Stimulated activated CD4-positive, alpha-beta T cell treated with anti-CD3 and anti-CD28 coated beads, TNF-alpha, amount 100 ng/mL, for 48 hours (primary cell): ENCODE data around the gene CDK10.
"Not testable (repeated sequence)": the region's sequence is repeated elsewhere in the genome, so short reads cannot be mapped to it uniquely, and the experiment has no call there.

Experiments
- DNase-seq, 3 donors: peaks; one replicate each; pipeline ENCODE4 v3.0.0-alpha.2; 2020; ENCODE audit warnings: low read depth in 3 of 3

CDK10 gene

DNA sequence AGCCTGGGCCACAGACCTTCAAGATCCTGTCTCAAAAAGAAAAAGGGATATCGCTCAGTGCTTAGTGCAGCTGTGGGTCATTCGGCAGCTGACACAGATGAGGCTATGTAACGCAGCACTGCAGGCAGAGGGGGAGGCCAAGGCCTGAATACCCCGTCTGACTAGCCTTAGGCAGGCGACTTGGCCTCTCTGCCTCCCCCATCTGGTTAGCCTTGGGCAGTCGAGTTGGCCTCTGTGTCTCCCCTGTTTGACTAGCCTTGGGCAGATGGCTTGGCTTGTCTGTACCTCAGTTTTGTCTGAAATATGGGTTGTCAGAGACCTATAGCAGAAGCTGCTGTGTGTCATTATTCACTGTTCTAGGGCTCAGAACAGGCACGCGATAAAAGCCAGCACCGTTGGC, 18.9 kb upstream of the CDK10 start:
- no peak for DNase-seq

DNA sequence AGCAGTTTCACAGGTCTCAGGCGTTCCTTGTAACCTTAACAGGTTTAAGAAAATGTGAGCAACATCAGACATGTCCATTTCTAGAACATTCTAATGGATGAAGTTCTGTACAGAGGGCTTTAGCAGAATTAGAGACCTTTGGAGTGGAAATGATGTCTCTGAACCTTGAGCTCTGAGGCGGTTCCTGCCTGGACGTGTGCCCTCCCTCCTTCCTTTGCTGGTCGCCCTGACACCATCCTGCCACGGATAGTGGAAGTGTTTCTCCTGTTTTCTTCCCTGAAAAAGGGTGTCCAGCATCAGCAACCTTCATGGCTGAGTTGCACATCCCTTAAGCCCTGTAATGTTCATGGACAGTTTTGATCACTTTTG, 17.7 kb upstream of the CDK10 start:
- no peak for DNase-seq

DNA sequence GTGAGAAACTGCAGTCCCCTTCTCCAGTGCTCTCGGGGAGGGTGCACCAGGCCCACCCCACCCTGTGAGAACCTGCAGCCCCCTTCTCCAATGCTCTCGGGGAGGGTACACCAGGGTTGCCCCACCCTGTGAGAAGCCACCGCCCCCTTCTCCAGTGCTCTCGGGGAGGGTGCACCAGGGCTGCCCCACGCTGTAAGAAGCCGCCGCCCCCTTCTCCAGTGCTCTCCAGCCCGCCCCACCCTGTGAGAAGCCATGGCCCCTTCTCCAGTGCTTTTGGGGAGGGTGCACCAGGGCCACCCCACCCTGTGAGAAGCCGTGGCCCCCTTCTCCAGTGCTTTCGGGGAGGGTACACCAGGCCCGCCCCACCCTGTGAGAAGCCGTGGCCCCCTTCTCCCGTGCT, 16.7 kb upstream of the CDK10 start:
- DNase-seq = no peak

DNA sequence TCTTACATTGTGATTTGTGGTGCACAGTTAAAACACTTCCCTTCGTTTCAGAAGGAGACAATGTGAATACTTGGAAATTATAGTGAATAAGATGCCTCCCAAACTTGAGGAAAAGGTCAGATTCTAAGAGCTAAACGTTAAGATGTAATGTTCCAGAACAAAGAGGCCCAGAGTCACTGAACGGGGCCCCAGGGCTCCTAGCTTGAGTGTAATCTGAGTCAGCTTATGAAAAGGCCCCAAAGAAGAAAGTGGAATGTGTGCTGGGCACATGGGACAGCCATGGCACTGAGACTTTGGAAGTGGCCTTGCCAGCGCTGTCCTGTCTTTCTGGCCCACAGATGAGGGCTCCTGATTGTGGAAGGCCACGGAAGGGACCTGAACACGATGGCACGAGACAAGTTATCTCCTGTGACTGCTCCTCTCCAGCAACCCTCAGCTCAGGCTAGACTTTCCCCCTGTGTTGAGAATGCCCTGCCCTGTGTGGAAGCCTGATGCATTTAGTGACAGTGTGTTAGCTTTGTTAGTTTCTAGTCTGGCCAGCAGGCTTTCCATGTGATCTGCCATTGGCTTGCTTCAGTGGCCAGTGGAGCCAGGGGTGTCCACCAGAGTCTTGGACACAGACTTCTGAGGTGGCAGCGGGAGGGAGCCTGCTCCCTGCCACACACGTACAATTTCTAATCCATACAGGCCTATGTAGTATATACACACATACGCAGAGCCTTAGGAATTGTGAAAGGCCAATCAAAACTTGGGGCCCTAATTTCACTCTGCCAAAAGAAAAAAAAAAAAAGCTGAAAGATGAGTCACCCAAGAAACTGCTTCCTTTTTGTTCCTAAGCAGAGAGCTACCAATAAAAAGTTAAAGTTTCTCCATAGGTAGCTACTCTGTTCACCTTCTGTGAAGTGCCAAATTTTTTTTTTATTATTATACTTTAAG, 15.7 kb upstream of the CDK10 start:
- no peak for DNase-seq

DNA sequence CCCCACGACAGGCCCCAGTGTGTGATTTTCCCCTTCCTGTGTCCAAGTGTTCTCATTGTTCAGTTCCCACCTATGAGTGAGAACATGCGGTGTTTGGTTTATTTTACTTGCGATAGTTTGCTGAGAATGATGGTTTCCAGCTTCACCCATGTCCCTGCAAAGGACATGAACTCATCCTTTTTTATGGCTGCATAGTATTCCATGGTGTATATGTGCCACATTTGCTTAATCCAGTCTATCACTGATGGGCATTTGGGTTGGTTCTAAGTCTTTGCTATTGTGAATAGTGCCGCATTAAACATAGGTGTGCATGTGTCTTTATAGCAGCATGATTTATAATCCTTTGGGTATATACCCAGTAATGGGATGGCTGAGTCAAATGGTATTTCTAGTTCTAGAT, 14.9 kb upstream of the CDK10 start:
- DNase-seq = not testable (repeated sequence)

DNA sequence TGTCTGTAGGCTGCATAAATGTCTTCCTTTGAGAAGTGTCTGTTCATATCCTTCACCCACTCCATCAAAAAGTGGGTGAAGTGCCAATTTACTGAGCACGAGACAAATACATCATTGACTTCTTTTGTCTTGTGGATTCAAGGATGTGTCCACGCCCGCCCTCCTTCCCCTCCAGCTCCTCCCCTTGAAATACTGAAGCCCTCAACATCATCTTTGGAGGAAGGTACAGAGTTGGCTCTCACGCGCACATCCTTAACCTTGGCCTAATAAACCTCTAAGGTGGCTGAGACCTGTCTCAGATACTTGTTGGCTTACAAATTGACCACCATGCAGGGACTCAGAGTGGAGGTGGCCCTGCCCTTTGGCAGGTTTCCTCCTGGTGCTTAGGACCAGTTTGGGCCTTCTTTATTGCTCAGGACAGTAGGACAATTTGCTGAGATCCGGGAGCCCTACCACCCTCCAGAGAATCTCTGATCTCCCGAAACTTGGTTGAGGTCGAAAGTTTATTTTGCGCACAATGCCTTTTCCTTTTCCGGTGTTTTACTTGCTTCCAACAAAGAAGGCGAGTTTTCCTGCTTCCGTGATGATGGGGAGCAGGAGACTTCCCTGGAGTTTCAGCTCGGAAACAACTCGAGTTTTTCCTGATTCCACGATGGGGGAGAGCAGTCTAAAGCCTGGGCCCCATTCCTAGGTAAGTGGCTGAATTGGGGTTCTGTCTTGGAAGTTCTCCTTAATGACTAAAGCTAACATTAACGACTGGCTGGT, 14.1 kb upstream of the CDK10 start:
- no peak for DNase-seq

DNA sequence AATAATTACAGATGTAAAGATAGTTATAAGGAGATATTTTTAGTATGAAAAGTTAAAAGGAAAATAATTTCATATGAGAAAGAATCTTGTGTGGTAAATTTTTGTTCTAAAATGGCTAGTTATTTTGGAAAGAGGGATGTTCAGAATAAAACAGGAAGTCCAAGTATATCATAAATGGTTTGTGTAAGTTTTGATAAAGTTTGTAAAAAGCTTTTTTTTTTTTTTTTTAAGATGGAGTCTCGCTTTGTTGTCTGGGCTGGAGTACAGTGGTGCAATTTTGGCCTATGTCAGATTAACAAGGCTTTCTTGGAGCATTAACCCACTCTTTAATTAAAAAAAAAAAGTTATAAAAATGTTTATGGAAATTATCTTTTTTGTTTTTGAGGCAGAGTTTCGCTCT, 8.2 kb upstream of the CDK10 start:
- DNase-seq = no peak

DNA sequence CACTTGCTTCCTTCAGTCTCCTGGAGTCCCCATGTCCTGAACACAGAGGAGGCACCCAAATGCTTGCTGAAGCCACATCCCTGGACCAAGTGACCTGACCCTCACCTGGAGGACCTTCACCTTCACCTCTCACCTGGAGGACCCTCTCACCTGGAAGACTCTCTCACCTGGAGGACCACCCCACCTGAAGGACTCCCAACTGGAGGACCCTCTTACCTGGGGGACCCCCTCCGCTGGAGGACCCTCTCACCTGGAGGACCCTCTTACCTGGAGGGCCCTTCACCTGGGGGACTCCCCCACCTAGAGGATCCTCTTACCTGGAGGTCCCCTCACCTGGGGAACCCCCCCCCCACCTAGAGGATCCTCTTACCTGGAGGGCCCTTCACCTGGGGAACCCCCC, 573 bp upstream of the CDK10 start:
- DNase-seq = no peak

DNA sequence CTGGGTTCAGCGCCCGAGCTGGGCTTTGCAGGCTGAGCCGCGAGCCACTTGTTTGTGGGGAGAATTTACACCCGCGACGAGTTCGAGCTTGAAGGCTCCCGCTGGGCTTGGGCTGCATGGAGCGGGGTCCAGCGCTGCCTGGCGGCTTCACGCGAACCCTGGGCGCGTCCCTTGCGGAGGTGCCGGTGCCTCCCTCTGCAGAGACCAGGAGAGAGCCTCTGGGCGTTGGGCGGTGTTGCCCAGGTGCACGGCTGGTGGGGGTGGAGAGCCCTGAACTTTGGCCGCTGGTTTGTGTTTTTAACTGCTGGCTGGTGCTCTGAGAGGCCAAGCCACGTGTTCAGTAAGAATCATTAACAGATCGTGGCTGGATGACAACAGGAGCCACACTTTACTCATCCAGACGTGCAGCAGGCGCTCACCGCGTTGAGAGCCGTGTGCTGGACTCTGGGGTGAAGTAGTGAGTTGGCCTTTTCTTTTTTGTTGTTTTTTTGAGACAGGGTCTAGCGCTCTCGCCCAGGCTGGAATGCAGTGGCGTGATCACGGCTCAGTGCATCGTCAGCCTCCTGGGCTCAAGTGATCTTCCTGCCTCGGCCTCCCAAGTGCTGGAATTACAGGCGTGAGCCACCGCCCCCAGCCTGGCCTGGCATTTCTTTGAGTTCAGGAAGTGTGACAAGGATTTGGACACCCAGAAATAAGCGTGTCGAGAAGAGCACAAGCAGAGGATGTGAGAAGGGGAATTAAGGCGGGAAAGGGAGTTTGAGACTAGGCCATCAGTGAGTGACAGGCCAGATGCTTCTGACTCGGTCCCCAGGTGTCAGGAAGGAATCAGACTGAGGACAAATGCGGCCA, 827 bp downstream of the CDK10 start:
- DNase-seq = no peak

DNA sequence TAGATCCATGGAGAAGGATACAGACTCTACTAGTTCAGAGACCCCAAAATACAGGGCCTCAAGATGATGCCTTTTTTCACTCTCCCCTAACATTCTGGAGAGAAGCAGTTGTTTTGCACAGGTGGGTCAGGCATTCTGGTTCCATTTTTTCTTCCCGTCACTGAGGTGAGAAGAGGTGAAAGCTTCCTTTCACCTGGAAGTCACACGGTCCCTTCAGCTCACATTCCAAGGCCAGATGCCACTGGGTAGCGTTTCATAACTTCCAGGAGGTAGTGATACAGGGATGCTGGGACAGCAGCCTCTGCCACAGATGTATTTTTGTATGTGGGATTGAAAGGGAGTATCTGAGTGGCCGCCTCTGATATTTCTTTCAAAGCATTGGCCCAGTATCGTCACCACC, 1.9 kb downstream of the CDK10 start:
- no peak for DNase-seq

DNA sequence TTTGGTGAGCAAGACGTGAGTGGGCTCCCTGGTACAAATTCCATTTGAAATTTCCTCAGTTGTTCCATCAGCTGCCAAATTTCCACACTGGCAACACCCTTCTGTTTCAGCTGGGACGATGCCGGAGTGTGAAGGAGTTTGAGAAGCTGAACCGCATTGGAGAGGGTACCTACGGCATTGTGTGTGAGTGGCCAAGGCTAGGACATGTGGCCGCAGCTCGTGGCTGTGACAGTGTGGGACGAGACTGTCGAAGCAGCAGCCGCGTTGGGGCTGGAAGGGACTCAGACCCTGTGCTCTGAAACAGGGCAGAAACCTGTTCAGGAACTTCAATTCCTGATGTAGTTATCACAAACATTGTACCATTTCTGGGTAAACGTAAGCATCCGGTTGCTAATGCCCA, 2.7 kb downstream of the CDK10 start:
- DNase-seq = no peak

DNA sequence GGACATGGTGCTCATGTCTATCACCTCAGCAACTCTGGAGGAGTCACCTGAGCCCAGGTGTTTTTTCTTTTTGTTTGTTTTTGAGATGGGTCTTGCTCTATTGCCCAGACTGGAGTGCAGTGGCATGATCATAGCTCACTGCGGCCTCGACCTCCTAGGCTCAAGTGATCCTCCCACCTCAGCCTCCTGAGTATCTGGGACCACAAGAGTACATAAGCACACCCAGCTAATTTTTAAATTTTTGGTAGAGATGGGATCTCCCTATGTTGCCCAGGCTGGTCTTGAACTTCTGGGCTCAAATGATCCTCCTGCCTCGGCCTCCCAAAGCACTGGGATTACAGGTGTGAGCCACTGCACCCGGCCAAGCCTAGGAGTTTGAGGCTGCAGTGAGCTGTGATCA, 3.1 kb downstream of the CDK10 start:
- DNase-seq = not testable (repeated sequence)

DNA sequence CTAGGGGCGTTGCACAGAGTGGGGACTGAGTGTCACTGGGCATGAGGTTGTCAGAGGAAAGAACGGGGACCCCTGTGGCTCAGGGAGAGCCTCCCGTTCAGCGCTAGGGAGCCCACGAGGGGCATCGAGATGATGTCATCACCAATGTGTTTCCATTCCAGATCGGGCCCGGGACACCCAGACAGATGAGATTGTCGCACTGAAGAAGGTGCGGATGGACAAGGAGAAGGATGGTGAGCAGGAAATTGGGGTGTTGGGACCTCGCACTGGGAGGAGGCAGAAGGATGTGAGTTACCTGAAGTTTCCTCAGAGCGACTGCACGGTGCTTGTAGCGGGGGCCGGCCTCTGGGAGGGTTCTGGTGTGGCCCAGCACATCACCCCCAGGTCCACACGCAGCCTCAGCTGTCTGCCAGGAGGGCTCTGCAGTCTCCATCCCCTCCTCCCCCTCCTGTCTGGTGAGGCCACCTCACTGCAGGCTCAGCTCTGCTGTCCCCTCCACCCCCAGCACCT, 4.0 kb downstream of the CDK10 start:
- no peak for DNase-seq

DNA sequence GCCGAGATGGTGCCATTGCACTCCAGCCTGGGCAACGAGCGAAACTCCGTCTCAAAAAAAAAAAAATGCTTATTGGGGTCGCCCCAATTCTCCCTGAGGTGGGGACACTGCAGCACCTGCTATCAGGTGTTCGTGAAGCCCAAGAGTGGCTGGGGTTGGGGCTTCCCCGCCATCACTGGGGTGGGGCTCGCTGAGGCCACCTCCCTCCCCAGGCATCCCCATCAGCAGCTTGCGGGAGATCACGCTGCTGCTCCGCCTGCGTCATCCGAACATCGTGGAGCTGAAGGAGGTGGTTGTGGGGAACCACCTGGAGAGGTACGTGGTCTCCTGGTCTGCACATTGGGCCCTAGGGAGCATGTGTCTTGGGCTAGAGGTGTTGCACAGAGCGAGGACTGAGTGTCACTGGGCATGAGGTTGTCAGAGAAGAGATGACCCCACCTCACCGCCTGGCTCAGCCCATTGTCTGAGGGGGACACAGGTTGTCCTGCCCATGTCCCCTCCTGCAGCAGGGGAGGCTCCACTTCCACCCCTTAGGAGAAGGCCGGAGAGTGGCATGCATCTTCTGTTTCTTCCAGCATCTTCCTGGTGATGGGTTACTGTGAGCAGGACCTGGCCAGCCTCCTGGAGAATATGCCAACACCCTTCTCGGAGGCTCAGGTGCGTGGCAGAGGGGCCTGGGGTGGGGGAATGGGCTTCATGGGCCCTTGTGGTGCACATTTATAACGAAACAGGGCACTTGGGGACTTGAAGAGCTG, 4.9 kb downstream of the CDK10 start:
- no peak for DNase-seq

DNA sequence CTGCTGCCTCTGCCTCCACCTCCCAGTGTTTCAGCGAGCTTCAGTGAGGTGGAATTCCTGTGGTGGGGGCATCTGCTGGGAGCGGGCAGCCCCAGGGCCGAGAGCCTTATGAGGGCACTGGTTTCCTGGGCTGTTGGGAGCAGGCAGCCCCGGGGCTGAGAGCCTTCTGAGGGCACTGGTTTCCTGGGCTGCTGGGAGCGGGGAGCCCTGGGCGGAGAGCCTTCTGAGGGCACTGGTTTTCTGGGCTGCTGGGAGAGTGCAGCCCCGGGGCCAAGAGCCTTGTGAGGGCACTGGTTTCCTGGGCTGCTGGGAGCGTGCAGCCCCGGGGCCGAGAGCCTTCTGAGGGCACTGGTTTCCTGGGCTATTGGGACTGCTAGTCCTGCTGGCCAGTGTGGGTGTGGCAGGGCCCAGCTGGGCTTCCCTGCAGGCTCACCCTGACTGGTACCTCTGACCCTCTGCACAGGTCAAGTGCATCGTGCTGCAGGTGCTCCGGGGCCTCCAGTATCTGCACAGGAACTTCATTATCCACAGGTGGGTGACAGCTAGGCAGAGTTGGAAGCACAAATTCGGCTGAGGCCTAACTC, 5.6 kb downstream of the CDK10 start:
- DNase-seq = no peak

DNA sequence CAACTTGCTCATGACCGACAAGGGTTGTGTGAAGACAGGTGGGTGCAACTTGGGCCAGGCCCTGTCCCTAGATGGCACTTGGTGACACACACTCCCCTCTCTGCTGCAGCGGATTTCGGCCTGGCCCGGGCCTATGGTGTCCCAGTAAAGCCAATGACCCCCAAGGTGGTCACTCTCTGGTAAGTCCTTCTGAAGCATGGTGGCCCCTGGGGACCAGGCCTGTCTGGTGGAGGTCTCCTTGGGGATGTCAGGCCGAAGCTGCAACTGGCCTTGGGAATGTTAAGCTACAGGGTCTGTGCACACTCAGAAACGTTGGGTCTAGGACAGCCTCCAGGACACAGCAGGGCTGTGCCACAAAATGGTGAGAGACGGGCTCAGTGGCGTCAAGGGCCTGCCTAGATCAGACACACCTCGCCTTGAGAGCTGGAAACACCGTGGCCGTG, 6.8 kb downstream of the CDK10 start:
- no peak for DNase-seq

DNA sequence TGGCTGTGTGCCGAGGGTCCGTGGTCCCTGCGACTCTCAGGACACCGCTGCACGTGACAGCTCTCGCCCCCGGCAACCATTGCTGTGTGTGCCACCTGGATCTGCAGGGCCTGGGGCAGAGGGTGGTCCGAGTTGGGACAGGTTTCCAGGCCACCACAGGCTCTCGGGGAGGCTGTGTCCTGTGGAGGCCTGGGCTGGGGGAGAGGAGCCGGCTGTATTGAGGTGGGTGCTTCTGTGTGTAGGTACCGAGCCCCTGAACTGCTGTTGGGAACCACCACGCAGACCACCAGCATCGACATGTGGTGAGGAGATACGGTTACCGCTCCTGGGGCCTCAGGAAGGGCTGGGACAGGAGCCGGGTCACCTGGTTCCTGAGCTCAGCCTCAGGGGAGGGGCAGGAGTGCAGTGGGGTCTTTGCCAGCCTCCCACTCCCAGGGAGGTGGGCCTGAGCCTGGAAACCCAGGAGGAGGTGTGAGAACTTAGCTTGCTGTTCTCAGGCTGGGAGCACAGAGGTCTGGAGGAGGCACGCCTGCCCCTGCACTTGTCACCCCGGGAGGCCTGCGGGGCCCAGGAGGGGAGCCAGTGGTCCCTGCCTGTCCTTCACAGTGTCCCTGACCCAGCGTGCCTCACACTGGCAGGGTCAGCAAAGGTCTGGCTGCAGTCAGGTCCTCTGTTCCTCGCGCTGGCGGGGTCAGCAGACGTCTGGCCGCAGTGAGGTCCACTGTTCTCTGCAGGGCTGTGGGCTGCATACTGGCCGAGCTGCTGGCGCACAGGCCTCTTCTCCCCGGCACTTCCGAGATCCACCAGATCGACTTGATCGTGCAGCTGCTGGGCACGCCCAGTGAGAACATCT, 7.7 kb downstream of the CDK10 start:
- DNase-seq = no peak

DNA sequence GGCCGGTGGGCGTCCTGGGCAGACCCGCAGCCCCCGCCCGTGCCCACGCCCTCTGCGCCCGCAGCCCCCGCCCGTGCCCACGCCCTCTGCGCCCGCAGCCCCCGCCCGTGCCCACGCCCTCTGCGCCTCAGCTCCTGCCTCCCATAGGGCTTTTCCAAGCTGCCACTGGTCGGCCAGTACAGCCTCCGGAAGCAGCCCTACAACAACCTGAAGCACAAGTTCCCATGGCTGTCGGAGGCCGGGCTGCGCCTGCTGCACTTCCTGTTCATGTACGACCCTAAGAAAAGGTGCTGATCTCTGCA, 8.2 kb downstream of the CDK10 start:
- DNase-seq = not testable (repeated sequence)

DNA sequence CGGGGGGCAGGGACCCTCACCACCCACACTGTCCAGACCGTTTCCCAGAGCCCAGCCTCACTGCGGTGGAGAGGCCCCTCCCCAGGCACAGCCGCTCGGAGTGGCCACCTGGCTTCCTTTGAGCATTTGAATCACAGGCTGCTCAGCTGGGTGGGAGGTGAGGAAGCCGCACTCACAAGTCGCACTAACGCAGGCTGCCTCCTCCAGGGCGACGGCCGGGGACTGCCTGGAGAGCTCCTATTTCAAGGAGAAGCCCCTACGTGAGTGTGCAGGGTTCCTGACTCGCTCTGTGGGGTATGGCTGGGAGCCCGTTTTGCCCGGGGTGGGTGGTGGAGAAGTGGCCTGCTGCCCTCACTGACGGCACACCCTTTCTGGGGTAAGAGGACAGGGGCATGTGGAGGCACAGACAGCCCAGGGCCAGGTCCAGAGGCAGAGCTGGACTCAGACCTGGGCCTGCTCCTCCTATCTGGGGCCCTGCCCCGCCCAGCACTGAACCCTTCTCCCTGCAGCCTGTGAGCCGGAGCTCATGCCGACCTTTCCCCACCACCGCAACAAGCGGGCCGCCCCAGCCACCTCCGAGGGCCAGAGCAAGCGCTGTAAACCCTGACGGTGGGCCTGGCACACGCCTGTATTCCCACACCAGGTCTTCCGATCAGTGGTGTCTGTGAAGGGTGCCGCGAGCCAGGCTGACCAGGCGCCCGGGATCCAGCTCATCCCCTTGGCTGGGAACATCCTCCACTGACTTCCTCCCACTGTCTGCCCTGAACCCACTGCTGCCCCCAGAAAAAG, 8.8 kb downstream of the CDK10 start:
- no peak for DNase-seq
